ENCODE data around the gene CDKL4.
"Not testable (repeated sequence)": the region's sequence is repeated elsewhere in the genome, so short reads cannot be mapped to it uniquely, and the experiment has no call there.

CDKL4 gene

GRCh38 chr2:39243469-39244123, at the start of gene CDKL4:
Gene CDKL4 (minus strand): TSS chr2:39243970.
- DNase-seq = no peak

GRCh38 chr2:39290433-39290832, 46.7 kb upstream of the CDKL4 start:
- no peak for DNase-seq

GRCh38 chr2:39289609-39290008, 45.8 kb upstream of the CDKL4 start:
- DNase-seq = no peak

- DNase-seq = no peak
Observed at GRCh38 chr2:39283561-39283960, 39.8 kb upstream of the CDKL4 start.

GRCh38 chr2:39281391-39281790, 37.6 kb upstream of the CDKL4 start:
- no peak for DNase-seq

GRCh38 chr2:39275016-39275415, 31.2 kb upstream of the CDKL4 start:
- no peak for DNase-seq

- no peak for DNase-seq
Observed at GRCh38 chr2:39269941-39270340, 26.2 kb upstream of the CDKL4 start.

- no peak for DNase-seq
Observed at GRCh38 chr2:39266916-39267434, 23.2 kb upstream of the CDKL4 start.

- no peak for DNase-seq
Observed at GRCh38 chr2:39266139-39266805, 22.5 kb upstream of the CDKL4 start.

GRCh38 chr2:39265315-39265714, 21.5 kb upstream of the CDKL4 start:
- DNase-seq = no peak

- no peak for DNase-seq
Observed at GRCh38 chr2:39264733-39265132, 21.0 kb upstream of the CDKL4 start.

GRCh38 chr2:39260087-39260486, 16.3 kb upstream of the CDKL4 start:
- no peak for DNase-seq

GRCh38 chr2:39256040-39256439, 12.3 kb upstream of the CDKL4 start:
- no peak for DNase-seq

- DNase-seq = no peak
Observed at GRCh38 chr2:39252888-39253518, 9.2 kb upstream of the CDKL4 start.

- DNase-seq = no peak
Observed at GRCh38 chr2:39247512-39248043, 3.8 kb upstream of the CDKL4 start.

GRCh38 chr2:39246382-39246980, 2.7 kb upstream of the CDKL4 start:
- DNase-seq = no peak

GRCh38 chr2:39244963-39245625, 1.3 kb upstream of the CDKL4 start:
- DNase-seq = not testable (repeated sequence)

GRCh38 chr2:39244241-39244862, 582 bp upstream of the CDKL4 start:
- DNase-seq = not testable (repeated sequence)

GRCh38 chr2:39241588-39241987, 2.2 kb downstream of the CDKL4 start:
- no peak for DNase-seq

GRCh38 chr2:39240758-39241157, 3.0 kb downstream of the CDKL4 start:
- no peak for DNase-seq

- no peak for DNase-seq
Observed at GRCh38 chr2:39234754-39235153, 9.0 kb downstream of the CDKL4 start.

GRCh38 chr2:39232141-39232540, 11.6 kb downstream of the CDKL4 start:
- no peak for DNase-seq
